HepG2 (cell line): Measurements from ENCODE around the gene DSG2. TPM values are rescaled to one million over a fixed set of nuclear protein-coding genes. Genes with fewer than 3 reads are reported as not detected.

ENCODE experiments used
- ARID2 ChIP-seq: sonication (generic); formaldehyde crosslinking; IDR thresholded peaks from 2 replicates; pipeline ENCODE4 v1.8.1; 2022; ENCODE audit warnings: mild to moderate bottlenecking, missing genetic modification reagents, borderline replicate concordance
- ASH2L ChIP-seq: fragments of 300-600, 200-600 bp; sonication (generic); IDR thresholded peaks from 2 replicates; pipeline ENCODE4 v1.7.0; 2017; ENCODE audit warnings: low read depth, mild to moderate bottlenecking, moderate library complexity, mixed read lengths, low read length; ENCODE audit not compliant: insufficient read length
- EP300 ChIP-seq, 3 experiments: sonication (generic) in 1 of 3; formaldehyde crosslinking in 1 of 3; IDR thresholded peaks; 2 replicates each; pipeline versions ENCODE4 v1.5.1 to v1.6.1; 2011 to 2020; ENCODE audit warnings: low read depth in 2 of 3, low read length in 2 of 3, borderline replicate concordance in 1 of 3, improper control_type of control experiment in 1 of 3, mild to moderate bottlenecking in 1 of 3, missing genetic modification reagents in 1 of 3, moderate library complexity in 1 of 3
- GATA4 ChIP-seq: sonication (generic); IDR thresholded peaks from 2 replicates; pipeline ENCODE4 v1.6.1; 2016; ENCODE audit warnings: antibody characterized with exemption, low read depth, borderline replicate concordance
- HIVEP1 ChIP-seq: sonication (generic); formaldehyde crosslinking; IDR thresholded peaks from 2 replicates; pipeline ENCODE4 v1.4.0; 2020; ENCODE audit warnings: mild to moderate bottlenecking, missing genetic modification reagents
- IRF2 ChIP-seq: IDR thresholded peaks from 2 replicates; pipeline ENCODE4 v1.6.1; 2018; ENCODE audit warnings: missing genetic modification reagents, missing compliant biosample characterization
- KDM1A ChIP-seq: IDR thresholded peaks from 2 replicates; pipeline ENCODE4 v1.6.1; 2016; ENCODE audit warnings: missing compliant biosample characterization
- MIXL1 ChIP-seq: IDR thresholded peaks from 2 replicates; pipeline ENCODE4 v1.6.1; 2016
- NR2C2 ChIP-seq: sonication (generic); formaldehyde crosslinking; IDR thresholded peaks from 2 replicates; pipeline ENCODE4 v1.4.0; 2020; ENCODE audit warnings: missing genetic modification reagents, mild to moderate bottlenecking, moderate library complexity, borderline replicate concordance
- POGZ ChIP-seq: sonication (generic); formaldehyde crosslinking; IDR thresholded peaks from 2 replicates; pipeline ENCODE4 v1.4.0; 2020; ENCODE audit warnings: mild to moderate bottlenecking, missing genetic modification reagents
- RCOR2 ChIP-seq: IDR thresholded peaks from 2 replicates; pipeline ENCODE4 v1.6.1; 2016; ENCODE audit warnings: missing biosample characterization, missing genetic modification reagents
- SP140L ChIP-seq: sonication (generic); formaldehyde crosslinking; IDR thresholded peaks from 2 replicates; pipeline ENCODE4 v1.4.0; 2020; ENCODE audit warnings: missing genetic modification reagents, borderline replicate concordance
- STAG1 ChIP-seq: sonication (generic); formaldehyde crosslinking; IDR thresholded peaks from 2 replicates; pipeline ENCODE4 v1.4.0; 2020; ENCODE audit warnings: missing genetic modification reagents
- TCF7 ChIP-seq: sonication (generic); IDR thresholded peaks from 2 replicates; pipeline ENCODE4 v1.6.1; 2016; ENCODE audit warnings: antibody characterized with exemption, low read depth
- ZKSCAN5 ChIP-seq: sonication (generic); formaldehyde crosslinking; IDR thresholded peaks from 2 replicates; pipeline ENCODE4 v1.5.1; 2020; ENCODE audit warnings: mild to moderate bottlenecking, missing genetic modification reagents
- ZNF543 ChIP-seq: sonication (generic); formaldehyde crosslinking; IDR thresholded peaks from 2 replicates; pipeline ENCODE4 v1.4.0; 2020; ENCODE audit warnings: mild to moderate bottlenecking, missing genetic modification reagents
- ZNF644 ChIP-seq: IDR thresholded peaks from 2 replicates; pipeline ENCODE4 v1.6.1; 2016; ENCODE audit warnings: low read depth
- polyA plus RNA-seq, 8 experiments: library from polyadenylated mRNA; depleted of rRNA in 3 of 8; stranded (reverse) in 7 of 8; unstranded in 1 of 8; fragments of >200 nt; fragmentation: Illumina TruSeq in 4 of 8; extraction: Trizol in 4 of 8; gene quantifications; 2 replicates each; pipeline versions ENCODE4 v1.2.1 to v1.2.3, GENCODE V29; 2011 to 2016; ENCODE audit warnings: low read depth in 4 of 8, missing spikeins in 1 of 8, mixed read lengths in 1 of 8; ENCODE audit not compliant: insufficient read depth in 1 of 8
- total RNA-seq, 5 experiments: library from RNA; depleted of rRNA; stranded (reverse); fragments of >200 nt; fragmentation: Illumina TruSeq; extraction: Trizol; gene quantifications; 2 replicates each; pipeline ENCODE4 v1.2.3, GENCODE V29; 2016; ENCODE audit warnings: low read depth in 1 of 5
- TF ChIP-seq, protein P1 (sequence below): IDR thresholded peaks from 2 replicates; pipeline ENCODE4 v1.6.1; 2012; ENCODE audit warnings: low read depth, low read length, improper control_type of control experiment
- TF ChIP-seq, protein P2 (sequence below): sonication (generic); formaldehyde crosslinking; IDR thresholded peaks from 2 replicates; pipeline ENCODE4 v1.9.0; 2022; ENCODE audit warnings: low read depth, missing genetic modification reagents
- TF ChIP-seq, protein P3 (sequence below): sonication (generic); formaldehyde crosslinking; IDR thresholded peaks from 2 replicates; pipeline ENCODE4 v1.4.0; 2020; ENCODE audit warnings: missing genetic modification reagents
- TF ChIP-seq, protein P4 (sequence below): sonication (generic); formaldehyde crosslinking; conservative IDR thresholded peaks from 2 replicates; pipeline ENCODE4 v1.4.0; 2020; ENCODE audit warnings: missing genetic modification reagents
- TF ChIP-seq, protein P5 (sequence below): sonication (generic); formaldehyde crosslinking; IDR thresholded peaks from 2 replicates; pipeline ENCODE4 v1.5.0; 2020; ENCODE audit warnings: missing genetic modification reagents
- TF ChIP-seq, protein P6 (sequence below): sonication (generic); formaldehyde crosslinking; IDR thresholded peaks from 2 replicates; pipeline ENCODE4 v1.5.0; 2020; ENCODE audit warnings: missing genetic modification reagents, mild to moderate bottlenecking, borderline replicate concordance

The DSG2 gene
- total and polyA plus RNA-seq, 2 of the 13 experiments (the other 11 are each of a cell fraction or from before 2014, with no cell fraction given): 23.3 to 66.7 TPM

- TF ChIP-seq ASH2L (peak; percentile 33), EP300 (IDR thresholded peaks at IDR 0.05; ENCODE audit: low read depth in 2 of 2, low read length in 2 of 2) (peak in 1 of 2 experiments; percentile 91; a peak in 2 of 4 replicates), EP300 (CRISPR knock-in tag; IDR thresholded peaks at IDR 0.05; ENCODE audit: borderline replicate concordance) (peak; percentile 69; the same call in 1 of the 2 replicates), HIVEP1 (no peak), POGZ (0 out of 2 replicates have a peak, but pooled peaks have one; percentile 17), SP140L (CRISPR knock-in tag) (no peak), ARID2 (CRISPR knock-in tag) (no peak), ZNF543 (CRISPR knock-in tag) (0 out of 2 replicates have a peak, but pooled peaks have one; percentile 38), MIXL1 (peak; percentile 90), GATA4 (peak; percentile 81), RCOR2 (CRISPR knock-in tag) (peak; percentile 78), NR2C2 (CRISPR knock-in tag) (peak; percentile 69; the same call in 1 of the 2 replicates), KDM1A (no peak), TCF7 (peak; percentile 60), IRF2 (CRISPR knock-in tag) (0 out of 2 replicates have a peak, but pooled peaks have one; percentile 24), STAG1 (CRISPR knock-in tag) (no peak), ZKSCAN5 (no peak), ZNF644 (CRISPR knock-in tag) (peak; percentile 81)
- TF ChIP-seq, protein P1, sequence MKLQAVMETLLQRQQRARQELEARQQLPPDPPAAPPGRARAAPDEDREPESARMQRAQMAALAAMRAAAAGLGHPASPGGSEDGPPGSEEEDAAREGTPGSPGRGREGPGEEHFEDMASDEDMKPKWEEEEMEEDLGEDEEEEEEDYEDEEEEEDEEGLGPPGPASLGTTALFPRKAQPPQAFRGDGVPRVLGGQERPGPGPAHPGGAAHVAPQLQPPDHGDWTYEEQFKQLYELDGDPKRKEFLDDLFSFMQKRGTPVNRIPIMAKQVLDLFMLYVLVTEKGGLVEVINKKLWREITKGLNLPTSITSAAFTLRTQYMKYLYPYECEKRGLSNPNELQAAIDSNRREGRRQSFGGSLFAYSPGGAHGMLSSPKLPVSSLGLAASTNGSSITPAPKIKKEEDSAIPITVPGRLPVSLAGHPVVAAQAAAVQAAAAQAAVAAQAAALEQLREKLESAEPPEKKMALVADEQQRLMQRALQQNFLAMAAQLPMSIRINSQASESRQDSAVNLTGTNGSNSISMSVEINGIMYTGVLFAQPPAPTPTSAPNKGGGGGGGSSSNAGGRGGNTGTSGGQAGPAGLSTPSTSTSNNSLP: peak; percentile 55; the same call in 1 of the 2 replicates
- TF ChIP-seq, protein P2, sequence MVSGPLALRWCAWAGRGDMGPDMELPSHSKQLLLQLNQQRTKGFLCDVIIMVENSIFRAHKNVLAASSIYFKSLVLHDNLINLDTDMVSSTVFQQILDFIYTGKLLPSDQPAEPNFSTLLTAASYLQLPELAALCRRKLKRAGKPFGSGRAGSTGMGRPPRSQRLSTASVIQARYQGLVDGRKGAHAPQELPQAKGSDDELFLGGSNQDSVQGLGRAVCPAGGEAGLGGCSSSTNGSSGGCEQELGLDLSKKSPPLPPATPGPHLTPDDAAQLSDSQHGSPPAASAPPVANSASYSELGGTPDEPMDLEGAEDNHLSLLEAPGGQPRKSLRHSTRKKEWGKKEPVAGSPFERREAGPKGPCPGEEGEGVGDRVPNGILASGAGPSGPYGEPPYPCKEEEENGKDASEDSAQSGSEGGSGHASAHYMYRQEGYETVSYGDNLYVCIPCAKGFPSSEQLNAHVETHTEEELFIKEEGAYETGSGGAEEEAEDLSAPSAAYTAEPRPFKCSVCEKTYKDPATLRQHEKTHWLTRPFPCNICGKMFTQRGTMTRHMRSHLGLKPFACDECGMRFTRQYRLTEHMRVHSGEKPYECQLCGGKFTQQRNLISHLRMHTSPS (CRISPR knock-in tag): no peak
- TF ChIP-seq, protein P3, sequence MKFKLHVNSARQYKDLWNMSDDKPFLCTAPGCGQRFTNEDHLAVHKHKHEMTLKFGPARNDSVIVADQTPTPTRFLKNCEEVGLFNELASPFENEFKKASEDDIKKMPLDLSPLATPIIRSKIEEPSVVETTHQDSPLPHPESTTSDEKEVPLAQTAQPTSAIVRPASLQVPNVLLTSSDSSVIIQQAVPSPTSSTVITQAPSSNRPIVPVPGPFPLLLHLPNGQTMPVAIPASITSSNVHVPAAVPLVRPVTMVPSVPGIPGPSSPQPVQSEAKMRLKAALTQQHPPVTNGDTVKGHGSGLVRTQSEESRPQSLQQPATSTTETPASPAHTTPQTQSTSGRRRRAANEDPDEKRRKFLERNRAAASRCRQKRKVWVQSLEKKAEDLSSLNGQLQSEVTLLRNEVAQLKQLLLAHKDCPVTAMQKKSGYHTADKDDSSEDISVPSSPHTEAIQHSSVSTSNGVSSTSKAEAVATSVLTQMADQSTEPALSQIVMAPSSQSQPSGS (CRISPR knock-in tag): peak; percentile 57; the same call in 1 of the 2 replicates
- TF ChIP-seq, protein P4, sequence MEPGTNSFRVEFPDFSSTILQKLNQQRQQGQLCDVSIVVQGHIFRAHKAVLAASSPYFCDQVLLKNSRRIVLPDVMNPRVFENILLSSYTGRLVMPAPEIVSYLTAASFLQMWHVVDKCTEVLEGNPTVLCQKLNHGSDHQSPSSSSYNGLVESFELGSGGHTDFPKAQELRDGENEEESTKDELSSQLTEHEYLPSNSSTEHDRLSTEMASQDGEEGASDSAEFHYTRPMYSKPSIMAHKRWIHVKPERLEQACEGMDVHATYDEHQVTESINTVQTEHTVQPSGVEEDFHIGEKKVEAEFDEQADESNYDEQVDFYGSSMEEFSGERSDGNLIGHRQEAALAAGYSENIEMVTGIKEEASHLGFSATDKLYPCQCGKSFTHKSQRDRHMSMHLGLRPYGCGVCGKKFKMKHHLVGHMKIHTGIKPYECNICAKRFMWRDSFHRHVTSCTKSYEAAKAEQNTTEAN (CRISPR knock-in tag): no peak
- TF ChIP-seq, protein P5, sequence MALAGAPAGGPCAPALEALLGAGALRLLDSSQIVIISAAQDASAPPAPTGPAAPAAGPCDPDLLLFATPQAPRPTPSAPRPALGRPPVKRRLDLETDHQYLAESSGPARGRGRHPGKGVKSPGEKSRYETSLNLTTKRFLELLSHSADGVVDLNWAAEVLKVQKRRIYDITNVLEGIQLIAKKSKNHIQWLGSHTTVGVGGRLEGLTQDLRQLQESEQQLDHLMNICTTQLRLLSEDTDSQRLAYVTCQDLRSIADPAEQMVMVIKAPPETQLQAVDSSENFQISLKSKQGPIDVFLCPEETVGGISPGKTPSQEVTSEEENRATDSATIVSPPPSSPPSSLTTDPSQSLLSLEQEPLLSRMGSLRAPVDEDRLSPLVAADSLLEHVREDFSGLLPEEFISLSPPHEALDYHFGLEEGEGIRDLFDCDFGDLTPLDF: no peak
- TF ChIP-seq, protein P6, sequence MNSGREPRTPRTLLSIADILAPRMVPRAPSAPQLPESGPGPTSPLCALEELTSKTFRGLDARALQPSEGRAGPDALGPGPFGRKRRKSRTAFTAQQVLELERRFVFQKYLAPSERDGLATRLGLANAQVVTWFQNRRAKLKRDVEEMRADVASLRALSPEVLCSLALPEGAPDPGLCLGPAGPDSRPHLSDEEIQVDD (CRISPR knock-in tag): no peak
Measured at GRCh38 chr18:31587529-31587928, 89.6 kb downstream of the DSG2 start (continued).
